GM21360 (cell line): Measurements from ENCODE around the gene CPLX1.
"Not testable (repeated sequence)": the region's sequence is repeated elsewhere in the genome, so short reads cannot be mapped to it uniquely, and the experiment has no call there.

Experiments used
- ATAC-seq: cut with Tn5 transposase; IDR thresholded peaks from one replicate; pipeline ENCODE4 v1.9.1; 2021; ENCODE audit warnings: mild to moderate bottlenecking, moderate library complexity; ENCODE audit not compliant: unreplicated experiment

Gene CPLX1

GRCh38 chr4:780716-781492 lies 45.0 kb downstream of the CPLX1 start:
- peak; percentile 13 for ATAC-seq

GRCh38 chr4:780255-780654 lies 45.7 kb downstream of the CPLX1 start:
- not testable (repeated sequence) for ATAC-seq

- ATAC-seq: no peak
Observed at GRCh38 chr4:779555-779954, 46.4 kb downstream of the CPLX1 start.

- no peak for ATAC-seq
Observed at GRCh38 chr4:777520-778262, 48.2 kb downstream of the CPLX1 start.

GRCh38 chr4:776743-777441 lies 49.0 kb downstream of the CPLX1 start:
- no peak for ATAC-seq

- ATAC-seq: not testable (repeated sequence)
Observed at GRCh38 chr4:775485-775884, 50.4 kb downstream of the CPLX1 start.

GRCh38 chr4:774419-775092 lies 51.4 kb downstream of the CPLX1 start:
- ATAC-seq: not testable (repeated sequence)

GRCh38 chr4:773214-773613 lies 52.7 kb downstream of the CPLX1 start:
- no peak for ATAC-seq

GRCh38 chr4:772776-773175 lies 53.2 kb downstream of the CPLX1 start:
- no peak for ATAC-seq

- ATAC-seq: no peak
Observed at GRCh38 chr4:772118-772517, 53.8 kb downstream of the CPLX1 start.

- no peak for ATAC-seq
Observed at GRCh38 chr4:771464-771863, 54.5 kb downstream of the CPLX1 start.

- ATAC-seq: no peak
Observed at GRCh38 chr4:770022-770421, 55.9 kb downstream of the CPLX1 start.

GRCh38 chr4:769511-769910 lies 56.4 kb downstream of the CPLX1 start:
- ATAC-seq: no peak

GRCh38 chr4:768995-769394 lies 56.9 kb downstream of the CPLX1 start:
- no peak for ATAC-seq

- no peak for ATAC-seq
Observed at GRCh38 chr4:768076-768475, 57.9 kb downstream of the CPLX1 start.

- no peak for ATAC-seq
Observed at GRCh38 chr4:766559-767283, 59.2 kb downstream of the CPLX1 start.

- no peak for ATAC-seq
Observed at GRCh38 chr4:766152-766515, 59.8 kb downstream of the CPLX1 start.

GRCh38 chr4:764405-765169 lies 61.3 kb downstream of the CPLX1 start:
- ATAC-seq: no peak

GRCh38 chr4:763922-764321 lies 62.0 kb downstream of the CPLX1 start:
- ATAC-seq: no peak
